Liver (tissue), 9 donors: Measurements from ENCODE around the gene PSD4. TPM values are rescaled to one million over a fixed set of nuclear protein-coding genes. Genes with fewer than 3 reads are reported as not detected.

Experiments used
- DNase-seq: peaks from one replicate; pipeline ENCODE4 v3.0.0-alpha.2; 2017; ENCODE audit warnings: low spot score
- H3K27ac ChIP-seq, 2 donors: one replicate each; pipeline ENCODE4 v1.7.0; 2013; ENCODE audit warnings: inconsistent platforms in 2 of 2, low read length in 2 of 2, control low read depth in 1 of 2, low read depth in 1 of 2, mild to moderate bottlenecking in 1 of 2
- H3K27me3 ChIP-seq, 4 donors: one replicate each; pipeline versions ENCODE4 v1.6.1 to v1.7.0; 2013; ENCODE audit warnings: low read length in 3 of 4, inconsistent platforms in 1 of 4, mild to moderate bottlenecking in 1 of 4, moderate library complexity in 1 of 4; ENCODE audit not compliant: control insufficient read depth in 4 of 4, insufficient read depth in 4 of 4
- H3K36me3 ChIP-seq, 4 donors: one replicate each; pipeline versions ENCODE4 v1.6.1 to v1.7.0; 2013; ENCODE audit warnings: low read length in 3 of 4, mild to moderate bottlenecking in 3 of 4, low read depth in 1 of 4, moderate library complexity in 1 of 4; ENCODE audit not compliant: control insufficient read depth in 4 of 4, insufficient read depth in 3 of 4
- H3K4me1 ChIP-seq, 4 donors: one replicate each; pipeline versions ENCODE4 v1.6.1 to v1.7.0; 2013; ENCODE audit warnings: low read length in 3 of 4, mild to moderate bottlenecking in 3 of 4, moderate library complexity in 1 of 4; ENCODE audit not compliant: control insufficient read depth in 4 of 4, insufficient read depth in 4 of 4
- H3K4me3 ChIP-seq, 3 donors: one replicate each; pipeline versions ENCODE4 v1.6.1 to v1.7.0; 2013; ENCODE audit warnings: low read length in 3 of 3, control low read depth in 1 of 3, low read depth in 1 of 3, mild to moderate bottlenecking in 1 of 3
- H3K9ac ChIP-seq, 2 donors: one replicate each; pipeline ENCODE4 v1.7.0; 2013; ENCODE audit warnings: low read length in 2 of 2, mild to moderate bottlenecking in 2 of 2, moderate library complexity in 2 of 2, control low read depth in 1 of 2, low read depth in 1 of 2
- H3K9me3 ChIP-seq, 4 donors: one replicate each; pipeline versions ENCODE4 v1.6.1 to v1.7.0; 2013; ENCODE audit warnings: low read length in 3 of 4; ENCODE audit not compliant: control insufficient read depth in 4 of 4
- CTCF ChIP-seq: fragments of 150-350 bp; IDR thresholded peaks from 2 replicates; pipeline ENCODE4 v1.5.1; 2017; ENCODE audit warnings: improper control_type of control experiment, low read depth, low read length; ENCODE audit not compliant: missing input control
- EGR1 ChIP-seq, 2 donors: IDR thresholded peaks; 2 replicates each; pipeline ENCODE4 v1.6.1; 2016 to 2018; ENCODE audit warnings: antibody characterized with exemption in 2 of 2, low read depth in 2 of 2
- FOXA2 ChIP-seq: IDR thresholded peaks from 2 replicates; pipeline ENCODE4 v1.6.1; 2016; ENCODE audit warnings: antibody characterized with exemption
- GABPA ChIP-seq, 2 donors: IDR thresholded peaks in 1 of 2; conservative IDR thresholded peaks in 1 of 2; 2 replicates each; pipeline ENCODE4 v1.6.1; 2016; ENCODE audit warnings: antibody characterized with exemption in 2 of 2, mild to moderate bottlenecking in 1 of 2, moderate library complexity in 1 of 2
- HNF4A ChIP-seq, 2 donors: conservative IDR thresholded peaks; 2 replicates each; pipeline ENCODE4 v1.6.1; 2016; ENCODE audit warnings: antibody characterized with exemption in 2 of 2, mild to moderate bottlenecking in 2 of 2
- MAX ChIP-seq: IDR thresholded peaks from 2 replicates; pipeline ENCODE4 v1.6.1; 2016; ENCODE audit warnings: antibody characterized with exemption
- RAD21 ChIP-seq, 2 donors: IDR thresholded peaks; 2 replicates each; pipeline ENCODE4 v1.6.1; 2016; ENCODE audit warnings: antibody characterized with exemption in 2 of 2, mild to moderate bottlenecking in 2 of 2
- REST ChIP-seq: IDR thresholded peaks from 2 replicates; pipeline ENCODE4 v1.6.1; 2016; ENCODE audit warnings: antibody characterized with exemption, mild to moderate bottlenecking
- RXRA ChIP-seq, 2 donors: IDR thresholded peaks; 2 replicates each; pipeline ENCODE4 v1.6.1; 2017 to 2018; ENCODE audit warnings: antibody characterized with exemption in 2 of 2, mild to moderate bottlenecking in 1 of 2
- SP1 ChIP-seq: IDR thresholded peaks from 2 replicates; pipeline ENCODE4 v1.6.1; 2018; ENCODE audit warnings: antibody characterized with exemption, mild to moderate bottlenecking
- YY1 ChIP-seq: IDR thresholded peaks from 2 replicates; pipeline ENCODE4 v1.6.1; 2016; ENCODE audit warnings: antibody characterized with exemption, mild to moderate bottlenecking
- ZBTB33 ChIP-seq: IDR thresholded peaks from 2 replicates; pipeline ENCODE4 v1.6.1; 2016; ENCODE audit warnings: antibody characterized with exemption
- WGBS: extraction: QIAGEN DNeasy Blood & Tissue Kit; methylation state at CpG from one replicate; pipeline ENCODE4 v1.1.7; 2013; 5-methylcytosine and 5-hydroxymethylcytosine counted together
- polyA plus RNA-seq, 2 donors: library from polyadenylated mRNA; stranded (reverse) in 1 of 2; unstranded in 1 of 2; fragments of 200-250 nt in 1 of 2; fragments of >200 nt in 1 of 2; fragmentation: Nextera tagmentation in 1 of 2; extraction: Ambion mirVana in 1 of 2; gene quantifications; one replicate each; pipeline versions ENCODE4 v1.2.1 to v1.2.3, GENCODE V29; 2013 to 2015
- total RNA-seq, 2 donors: library from RNA; depleted of rRNA; stranded (reverse); fragments of >200 nt; gene quantifications; one replicate each; pipeline ENCODE4 v1.2.3, GENCODE V29; 2014
- donor health status: healthy.
- donor health status: healthy.
- donor health status: healthy.
- donor health status: healthy.
- donor health status: healthy.

The PSD4 gene
- total and polyA plus RNA-seq, 4 donors = 16.4 to 83.2 (median 34.4) TPM

GRCh38 chr2:113162173-113162572 lies 11.6 kb upstream of the PSD4 start (continued):
- no peak for TF ChIP-seq SP1
- TF ChIP-seq FOXA2 = no peak

- H3K27ac ChIP-seq = no peak overlapping the region
- TF ChIP-seq RXRA (IDR thresholded peaks at IDR 0.05) (no peak), RAD21 (IDR thresholded peaks at IDR 0.05) (no peak), CTCF (no peak), REST (no peak), ZBTB33 (no peak), GABPA (IDR thresholded peaks at IDR 0.05 in 1 of 2, conservative IDR thresholded peaks at IDR 0.05 in 1 of 2) (no peak), EGR1 (IDR thresholded peaks at IDR 0.05; ENCODE audit: low read depth in 2 of 2) (no peak), YY1 (no peak), HNF4A (conservative IDR thresholded peaks at IDR 0.05) (no peak), FOXA2 (no peak), MAX (no peak)
- no peak overlapping the region for H3K9ac ChIP-seq
- H3K36me3 ChIP-seq = no peaks in the 10 kb centered on the region
- H3K27me3 ChIP-seq = no peaks in the 10 kb centered on the region
- DNase-seq = no peak
- H3K4me3 ChIP-seq = no peak overlapping the region
- no peaks in the 10 kb centered on the region for H3K9me3 ChIP-seq
- peaks cover 11 to 61% (median 48%) of the 10 kb centered on the region in 4 donors for H3K4me1 ChIP-seq
Measured at GRCh38 chr2:113162869-113163268, 10.9 kb upstream of the PSD4 start.

GRCh38 chr2:113164215-113164929 lies 9.4 kb upstream of the PSD4 start:
- Histone ChIP-seq H3K36me3 (peaks cover 0 to 1% (median 0%) of the 10 kb centered on the region in 4 donors), H3K9me3 (no peaks in the 10 kb centered on the region), H3K4me1 (peaks cover 9 to 60% (median 46%) of the 10 kb centered on the region in 4 donors), H3K27ac (peak overlapping the region; percentile 19 to 50), H3K4me3 (no peak overlapping the region), H3K27me3 (no peaks in the 10 kb centered on the region), H3K9ac (no peak overlapping the region)
- TF ChIP-seq REST (no peak), MAX (no peak)
- WGBS = 72% methylated on average over 11 of the region's 11 CpGs
- no peak for DNase-seq
